HFF-Myc (cell line): ENCODE data around the gene C4orf51.

Experiments
- DNase-seq: peaks from one replicate; pipeline ENCODE4 v3.0.0-alpha.2; 2011; ENCODE audit warnings: low read depth; ENCODE audit errors: extremely low read depth
- H3K4me3 ChIP-seq: replicated peaks from 2 replicates; pipeline ENCODE4 v1.5.1; 2011; ENCODE audit warnings: low read depth, mild to moderate bottlenecking, control low read depth, low read length
- TF ChIP-seq, protein P1 (sequence below): IDR thresholded peaks from 2 replicates; pipeline ENCODE4 v1.5.1; 2012; ENCODE audit warnings: mild to moderate bottlenecking, low read depth, low read length, control low read depth; ENCODE audit errors: missing control alignments

Gene C4orf51

DNA sequence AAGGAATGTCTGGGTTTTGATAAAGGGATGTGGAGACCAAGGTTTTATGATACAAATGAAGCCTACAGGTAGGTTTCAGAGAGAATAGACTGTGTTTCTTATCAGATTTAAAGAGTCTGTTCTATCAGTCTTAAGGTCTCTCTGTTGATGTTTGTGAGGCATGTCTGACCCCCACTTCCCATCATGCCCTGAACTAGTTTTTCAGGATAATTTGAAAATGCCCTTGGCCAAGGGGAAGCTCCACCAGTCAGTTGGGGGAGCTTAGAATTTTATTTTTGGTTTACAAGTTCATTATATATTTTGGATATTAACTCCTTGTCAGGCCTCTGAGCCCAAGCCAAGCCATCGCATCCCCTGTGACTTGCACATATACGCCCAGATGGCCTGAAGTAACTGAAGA, 18.6 kb downstream of the C4orf51 start:
- H3K4me3 ChIP-seq: no peak overlapping the region
- TF ChIP-seq, protein P1, sequence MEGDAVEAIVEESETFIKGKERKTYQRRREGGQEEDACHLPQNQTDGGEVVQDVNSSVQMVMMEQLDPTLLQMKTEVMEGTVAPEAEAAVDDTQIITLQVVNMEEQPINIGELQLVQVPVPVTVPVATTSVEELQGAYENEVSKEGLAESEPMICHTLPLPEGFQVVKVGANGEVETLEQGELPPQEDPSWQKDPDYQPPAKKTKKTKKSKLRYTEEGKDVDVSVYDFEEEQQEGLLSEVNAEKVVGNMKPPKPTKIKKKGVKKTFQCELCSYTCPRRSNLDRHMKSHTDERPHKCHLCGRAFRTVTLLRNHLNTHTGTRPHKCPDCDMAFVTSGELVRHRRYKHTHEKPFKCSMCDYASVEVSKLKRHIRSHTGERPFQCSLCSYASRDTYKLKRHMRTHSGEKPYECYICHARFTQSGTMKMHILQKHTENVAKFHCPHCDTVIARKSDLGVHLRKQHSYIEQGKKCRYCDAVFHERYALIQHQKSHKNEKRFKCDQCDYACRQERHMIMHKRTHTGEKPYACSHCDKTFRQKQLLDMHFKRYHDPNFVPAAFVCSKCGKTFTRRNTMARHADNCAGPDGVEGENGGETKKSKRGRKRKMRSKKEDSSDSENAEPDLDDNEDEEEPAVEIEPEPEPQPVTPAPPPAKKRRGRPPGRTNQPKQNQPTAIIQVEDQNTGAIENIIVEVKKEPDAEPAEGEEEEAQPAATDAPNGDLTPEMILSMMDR: no peak
- DNase-seq: no peak

DNA sequence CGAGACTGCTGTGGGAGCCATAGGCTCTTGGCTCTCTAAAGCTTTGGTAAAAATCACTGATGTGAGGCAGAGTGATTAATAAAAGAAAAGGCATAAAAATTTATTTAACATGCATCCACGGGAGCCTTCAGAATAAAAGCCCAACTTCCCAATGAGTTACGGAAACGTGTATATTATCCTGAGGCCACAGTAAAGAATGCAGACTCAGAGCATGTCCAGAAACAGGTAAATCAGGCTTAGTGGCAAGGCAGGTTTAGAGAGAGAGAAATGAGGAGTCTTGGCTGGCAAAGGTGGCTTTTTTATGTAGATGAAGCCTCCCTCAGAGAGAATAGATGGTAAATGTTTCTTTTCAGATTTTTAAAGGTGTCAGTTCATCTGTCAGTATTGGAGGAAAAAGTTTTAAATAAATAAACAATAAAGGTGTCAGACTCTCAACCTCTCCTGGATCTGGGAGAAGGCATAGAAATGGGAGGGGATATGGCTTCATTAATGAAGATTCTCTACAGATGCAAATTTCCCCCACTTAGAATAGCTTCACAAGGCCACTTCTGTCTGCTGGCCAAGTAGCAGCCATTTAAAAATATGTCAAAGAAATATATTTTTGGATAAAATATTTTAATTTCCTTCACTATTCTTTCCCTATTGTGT, 24.0 kb downstream of the C4orf51 start:
- TF ChIP-seq, protein P1: no peak
- no peak for DNase-seq
- no peak overlapping the region for H3K4me3 ChIP-seq

DNA sequence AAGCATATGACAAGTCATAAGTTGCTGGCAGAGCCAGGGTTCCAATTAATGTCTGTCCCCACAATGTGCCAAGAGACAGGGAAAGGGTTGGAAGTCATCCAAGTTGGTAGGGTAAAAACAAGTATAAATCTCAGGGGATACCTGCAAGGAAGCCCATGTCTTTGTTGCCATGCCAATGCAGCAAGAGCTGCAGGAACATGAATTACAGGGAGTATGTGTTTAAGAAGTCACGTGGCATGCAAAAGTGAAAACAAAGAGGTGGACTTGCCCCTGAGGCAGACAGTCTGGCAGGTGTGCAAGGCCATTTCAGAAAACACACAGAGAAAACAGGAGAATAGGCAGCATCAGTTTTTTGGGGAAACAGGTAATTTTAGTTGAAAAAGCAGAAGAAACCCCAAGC, 29.4 kb downstream of the C4orf51 start:
- TF ChIP-seq, protein P1: no peak
- DNase-seq: no peak
- H3K4me3 ChIP-seq: no peak overlapping the region

DNA sequence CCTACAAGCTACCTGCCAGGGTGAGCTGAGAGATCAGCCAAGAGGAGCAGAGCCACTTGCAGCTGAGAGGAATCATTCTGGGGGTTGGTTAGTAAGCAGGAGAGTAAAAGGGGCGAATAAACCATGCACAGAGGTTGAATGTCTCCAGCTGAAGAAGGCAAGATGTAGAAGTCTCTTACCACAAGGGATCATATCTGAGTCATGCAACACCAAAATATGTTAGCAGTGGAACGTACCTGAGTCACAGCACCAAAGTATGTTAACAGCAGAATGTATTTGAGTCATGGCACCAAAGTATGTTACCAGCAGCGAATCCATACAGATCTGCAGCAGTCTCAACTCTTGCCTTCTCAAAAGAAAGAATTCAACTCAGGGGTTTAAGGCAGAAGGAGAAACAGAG, 29.9 kb downstream of the C4orf51 start:
- H3K4me3 ChIP-seq: no peak overlapping the region
- peak; percentile 87 for DNase-seq
- TF ChIP-seq, protein P1: no peak

DNA sequence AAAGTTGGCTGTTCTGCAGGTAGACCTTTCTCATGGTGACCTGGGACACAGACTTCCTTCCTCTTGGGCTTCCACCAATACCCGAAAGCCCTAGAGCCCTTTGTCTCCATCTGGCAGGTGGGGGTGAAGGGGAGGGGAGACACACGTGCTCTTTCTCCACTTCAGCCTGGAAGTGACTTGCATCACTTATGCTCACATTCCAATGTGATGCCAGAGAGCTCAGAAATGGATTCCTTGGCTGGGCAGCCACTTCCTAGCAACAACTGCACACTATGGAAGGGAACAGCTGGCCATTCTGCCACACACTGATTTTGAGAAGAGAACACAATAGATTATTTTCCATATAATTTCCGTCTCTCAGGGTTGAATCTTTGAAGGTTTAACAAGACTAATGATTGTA, 36.3 kb downstream of the C4orf51 start:
- TF ChIP-seq, protein P1: no peak
- H3K4me3 ChIP-seq: no peak overlapping the region
- DNase-seq: no peak

DNA sequence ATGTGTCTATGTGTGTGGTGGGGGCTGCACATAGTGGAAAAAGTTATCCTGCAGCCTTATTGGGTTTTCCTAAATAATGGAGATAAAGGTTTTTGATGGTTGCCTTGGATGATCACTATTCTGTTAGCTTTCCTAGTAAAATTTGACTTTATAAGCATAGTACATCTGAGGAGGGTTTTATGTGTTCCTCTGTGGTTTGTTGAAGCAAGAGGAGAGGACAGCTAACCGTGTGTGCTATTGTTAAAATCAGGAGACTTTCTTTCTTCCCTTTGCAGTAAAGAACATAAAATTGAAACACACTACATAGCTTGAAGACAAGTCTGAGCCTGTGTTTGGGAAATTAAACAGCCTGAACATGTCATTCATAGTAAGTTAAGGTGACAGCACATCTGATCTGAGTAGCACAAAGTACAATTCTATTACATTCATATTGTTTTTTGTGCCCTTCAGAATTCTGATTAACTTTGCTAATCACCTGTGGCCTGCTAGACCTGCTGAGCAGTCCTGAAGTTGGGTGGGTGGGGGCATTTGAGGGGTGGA, 36.8 kb downstream of the C4orf51 start:
- H3K4me3 ChIP-seq: no peak overlapping the region
- TF ChIP-seq, protein P1: no peak
- DNase-seq: no peak
